Neural crest cell (in vitro differentiated cells): ENCODE data around the gene PPM1A. TPM values are rescaled to one million over a fixed set of nuclear protein-coding genes. Genes with fewer than 3 reads are reported as not detected.
A peak's percentile ranks its signal among the peaks of the same experiment; 100 is the strongest.

Source experiments
- DNase-seq: peaks from one replicate; pipeline ENCODE4 v3.0.0; 2021; ENCODE audit warnings: low read depth, mixed read lengths, low spot score
- H3K27ac Mint-ChIP-seq: one replicate; pipeline ENCODE4 v1.8.0; 2021; ENCODE audit warnings: mild to moderate bottlenecking, mixed read lengths; ENCODE audit not compliant: unreplicated experiment
- H3K27me3 Mint-ChIP-seq: 2 replicates; pipeline ENCODE4 v1.8.0; 2021; ENCODE audit warnings: low read depth, mild to moderate bottlenecking, mixed read lengths
- H3K36me3 Mint-ChIP-seq: 2 replicates; pipeline ENCODE4 v1.8.0; 2021; ENCODE audit warnings: low read depth, mild to moderate bottlenecking, mixed read lengths
- H3K4me1 Mint-ChIP-seq: 2 replicates; pipeline ENCODE4 v1.8.0; 2021; ENCODE audit warnings: mixed read lengths
- H3K4me3 Mint-ChIP-seq: one replicate; pipeline ENCODE4 v1.8.0; 2021; ENCODE audit warnings: mild to moderate bottlenecking, mixed read lengths
- H3K9me3 Mint-ChIP-seq: 2 replicates; pipeline ENCODE4 v1.8.0; 2021; ENCODE audit warnings: mixed read lengths
- total RNA-seq: library from RNA; stranded (reverse); gene quantifications from 2 replicates; pipeline ENCODE4 v1.2.1, GENCODE V29; 2021
- TF ChIP-seq, protein P1 (sequence below): fragments of 200-600 bp; sonication (generic); conservative IDR thresholded peaks from 2 replicates; pipeline ENCODE4 v1.5.0; 2021; ENCODE audit warnings: antibody characterized with exemption, mild to moderate bottlenecking

Gene PPM1A
- total RNA-seq, 1 donor from 2014 or later: 35.5 TPM

DNA sequence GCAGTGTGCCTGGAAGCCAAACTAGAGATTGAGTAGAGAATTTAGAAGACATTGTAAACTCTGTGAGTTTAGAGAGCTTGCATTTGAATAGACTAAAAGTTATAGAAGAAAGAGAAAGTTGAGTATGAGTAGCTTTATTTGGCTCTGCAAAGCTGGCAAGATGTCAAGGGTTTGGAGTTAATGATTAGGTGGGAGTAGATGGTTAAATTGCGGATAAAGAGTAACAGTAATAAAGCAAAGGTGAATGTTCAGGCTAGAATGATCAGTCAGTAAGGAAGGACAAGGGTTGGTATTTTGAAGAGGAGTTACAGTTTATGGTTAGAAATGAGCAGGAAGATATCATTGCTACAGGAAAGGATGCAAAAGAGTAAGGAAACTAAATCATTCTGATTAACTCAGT lies 5.2 kb downstream of the PPM1A start:
- H3K4me3 Mint-ChIP-seq: no peak overlapping the region

DNA sequence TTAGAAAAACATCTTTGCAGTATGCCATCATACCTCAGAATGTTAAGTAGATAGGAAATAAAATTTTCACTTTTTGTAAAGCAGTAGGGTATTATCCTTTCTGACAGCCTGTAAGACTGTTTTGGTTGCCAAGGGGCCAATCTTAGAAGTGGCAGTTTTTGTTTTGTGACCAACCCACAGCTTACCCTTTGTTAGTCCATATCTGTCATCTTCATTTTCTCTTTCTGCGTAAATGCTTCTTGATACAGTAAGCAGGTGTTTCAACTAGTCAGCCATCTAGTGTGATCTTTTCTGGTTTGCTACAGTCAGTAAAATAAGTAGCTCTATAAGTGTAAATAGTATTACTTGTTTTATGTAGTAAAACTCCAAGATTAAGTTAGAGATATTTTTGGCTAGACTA lies 8.8 kb downstream of the PPM1A start:
- H3K4me1 Mint-ChIP-seq: peaks cover 11% of the 10 kb centered on the region
- TF ChIP-seq, protein P1, sequence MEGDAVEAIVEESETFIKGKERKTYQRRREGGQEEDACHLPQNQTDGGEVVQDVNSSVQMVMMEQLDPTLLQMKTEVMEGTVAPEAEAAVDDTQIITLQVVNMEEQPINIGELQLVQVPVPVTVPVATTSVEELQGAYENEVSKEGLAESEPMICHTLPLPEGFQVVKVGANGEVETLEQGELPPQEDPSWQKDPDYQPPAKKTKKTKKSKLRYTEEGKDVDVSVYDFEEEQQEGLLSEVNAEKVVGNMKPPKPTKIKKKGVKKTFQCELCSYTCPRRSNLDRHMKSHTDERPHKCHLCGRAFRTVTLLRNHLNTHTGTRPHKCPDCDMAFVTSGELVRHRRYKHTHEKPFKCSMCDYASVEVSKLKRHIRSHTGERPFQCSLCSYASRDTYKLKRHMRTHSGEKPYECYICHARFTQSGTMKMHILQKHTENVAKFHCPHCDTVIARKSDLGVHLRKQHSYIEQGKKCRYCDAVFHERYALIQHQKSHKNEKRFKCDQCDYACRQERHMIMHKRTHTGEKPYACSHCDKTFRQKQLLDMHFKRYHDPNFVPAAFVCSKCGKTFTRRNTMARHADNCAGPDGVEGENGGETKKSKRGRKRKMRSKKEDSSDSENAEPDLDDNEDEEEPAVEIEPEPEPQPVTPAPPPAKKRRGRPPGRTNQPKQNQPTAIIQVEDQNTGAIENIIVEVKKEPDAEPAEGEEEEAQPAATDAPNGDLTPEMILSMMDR: no peak
- H3K9me3 Mint-ChIP-seq: peaks cover 2% of the 10 kb centered on the region
- no peak overlapping the region for H3K27ac Mint-ChIP-seq
- no peak overlapping the region for H3K4me3 Mint-ChIP-seq
- no peak for DNase-seq
- no peaks in the 10 kb centered on the region for H3K27me3 Mint-ChIP-seq
- H3K36me3 Mint-ChIP-seq: peaks cover 12% of the 10 kb centered on the region

More for the DNA sequence above, 5.2 kb downstream of the PPM1A start:
- peaks cover 2% of the 10 kb centered on the region for H3K9me3 Mint-ChIP-seq
- H3K27me3 Mint-ChIP-seq: no peaks in the 10 kb centered on the region
- peaks cover 5% of the 10 kb centered on the region for H3K36me3 Mint-ChIP-seq
- H3K4me1 Mint-ChIP-seq: peaks cover 38% of the 10 kb centered on the region
- no peak for DNase-seq
- H3K27ac Mint-ChIP-seq: no peak overlapping the region
- TF ChIP-seq, protein P1: no peak

DNA sequence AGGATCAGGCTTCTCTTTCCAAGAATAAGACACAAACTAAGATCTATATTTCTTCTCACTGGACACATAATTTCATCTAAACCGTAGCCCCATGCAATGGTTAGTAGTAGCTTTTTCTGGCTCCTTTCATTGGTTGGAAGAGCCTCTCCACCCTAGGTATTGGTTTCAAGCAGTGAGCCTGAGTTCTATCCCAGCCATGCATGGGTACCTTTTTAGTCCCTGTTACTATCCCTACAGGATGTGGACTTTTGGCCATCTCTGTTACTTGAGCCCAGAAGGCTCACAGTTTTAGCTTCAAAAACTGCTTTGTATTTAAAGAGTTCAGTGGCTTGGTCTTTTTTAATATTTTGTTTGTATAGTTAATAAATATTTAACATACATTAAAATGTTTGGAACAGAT lies 16.1 kb downstream of the PPM1A start:
- H3K4me1 Mint-ChIP-seq: no peaks in the 10 kb centered on the region
- H3K27ac Mint-ChIP-seq: no peak overlapping the region
- H3K27me3 Mint-ChIP-seq: no peaks in the 10 kb centered on the region
- peaks cover 43% of the 10 kb centered on the region for H3K36me3 Mint-ChIP-seq
- no peak for DNase-seq
- no peak overlapping the region for H3K4me3 Mint-ChIP-seq
- TF ChIP-seq, protein P1: no peak
- peaks cover 15% of the 10 kb centered on the region for H3K9me3 Mint-ChIP-seq

DNA sequence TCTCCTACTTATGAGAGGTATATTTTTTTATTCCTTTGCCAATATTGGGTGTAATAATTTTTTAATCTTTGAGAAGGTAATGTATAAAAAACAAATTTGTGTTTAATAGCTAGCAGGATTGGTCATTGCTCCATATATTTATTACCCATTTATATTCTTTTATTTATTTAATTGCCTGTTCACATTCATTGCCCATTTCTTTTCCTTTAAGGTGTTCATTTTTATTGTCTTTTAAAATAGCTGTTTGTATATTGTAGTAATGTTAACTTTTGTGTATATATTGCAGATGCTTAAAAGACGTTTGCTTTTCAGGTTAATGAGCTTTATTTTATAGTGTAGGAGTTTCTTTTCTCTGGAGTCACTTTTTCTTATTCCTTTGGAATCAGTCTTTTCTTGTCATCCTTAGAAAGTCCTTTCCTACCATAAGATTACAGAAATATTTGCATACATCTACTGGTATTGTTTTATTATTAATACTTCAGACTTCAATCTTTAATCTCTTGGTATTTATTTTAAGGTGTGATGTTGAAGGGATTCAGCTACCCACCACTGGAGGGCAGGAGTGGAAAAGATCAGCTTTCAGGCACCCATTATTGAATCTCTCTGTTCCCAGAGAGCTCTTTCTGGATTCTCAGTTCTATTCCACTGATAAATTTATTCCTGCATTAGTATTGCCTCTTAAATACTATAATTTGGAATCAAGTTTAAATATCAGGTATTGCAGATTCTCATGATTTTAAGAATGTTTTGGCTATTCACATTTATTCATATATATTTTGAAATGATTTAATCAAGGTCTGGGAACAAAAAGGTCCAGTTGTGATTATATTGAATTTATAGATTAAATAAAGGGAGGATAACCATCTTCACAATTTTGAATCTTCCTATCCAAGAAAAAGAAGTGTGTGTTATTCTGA lies 17.3 kb downstream of the PPM1A start:
- no peak for DNase-seq

DNA sequence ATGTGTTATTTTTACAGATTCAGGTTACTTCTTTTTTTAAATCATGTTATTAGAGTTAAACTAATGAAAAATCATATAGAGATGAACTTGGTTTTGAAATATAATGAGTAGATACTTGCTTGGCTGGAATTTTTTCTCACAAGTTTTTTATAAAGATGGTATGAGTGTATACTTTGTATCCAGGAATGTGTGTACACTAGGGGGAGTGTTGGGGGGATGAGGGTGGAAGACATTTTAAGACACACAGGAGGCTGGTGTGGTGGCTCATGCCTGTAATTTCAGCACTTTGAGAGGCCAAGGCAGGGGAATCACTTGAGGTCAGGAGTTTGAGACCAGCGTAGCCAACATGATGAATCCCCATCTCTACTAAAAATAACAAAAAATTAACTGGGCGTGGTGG lies 23.2 kb downstream of the PPM1A start:
- H3K36me3 Mint-ChIP-seq: peaks cover 23% of the 10 kb centered on the region
- no peak for DNase-seq
- H3K9me3 Mint-ChIP-seq: peaks cover 2% of the 10 kb centered on the region
- no peak overlapping the region for H3K4me3 Mint-ChIP-seq
- TF ChIP-seq, protein P1: no peak
- no peaks in the 10 kb centered on the region for H3K27me3 Mint-ChIP-seq
- H3K27ac Mint-ChIP-seq: no peak overlapping the region
- H3K4me1 Mint-ChIP-seq: peaks cover 11% of the 10 kb centered on the region

More for the DNA sequence above, 17.3 kb downstream of the PPM1A start:
- TF ChIP-seq, protein P1: peak; percentile 55
- no peaks in the 10 kb centered on the region for H3K27me3 Mint-ChIP-seq
- peaks cover 4% of the 10 kb centered on the region for H3K4me1 Mint-ChIP-seq
- peaks cover 43% of the 10 kb centered on the region for H3K36me3 Mint-ChIP-seq
- no peak overlapping the region for H3K4me3 Mint-ChIP-seq
- peaks cover 15% of the 10 kb centered on the region for H3K9me3 Mint-ChIP-seq
- no peak overlapping the region for H3K27ac Mint-ChIP-seq
